Esophagus muscularis mucosa (tissue), 3 donors: Measurements from ENCODE around the gene ST6GALNAC3.

Experiments used
- CTCF ChIP-seq, 3 experiments: fragments of 200-600 bp in 2 of 3; fragments of 450-650 bp in 1 of 3; sonication (generic) in 2 of 3; IDR thresholded peaks; one replicate each; pipeline ENCODE4 v1.5.1; 2017 to 2019; ENCODE audit warnings: antibody characterized with exemption in 3 of 3, mild to moderate bottlenecking in 2 of 3, moderate library complexity in 1 of 3
- POLR2AphosphoS5 ChIP-seq, 2 donors: sonication (generic); formaldehyde crosslinking; IDR thresholded peaks; one replicate each; pipeline ENCODE4 v1.6.1; 2017; ENCODE audit warnings: antibody characterized with exemption in 2 of 2

GRCh38 chr1:76066394-76066793 lies 8.2 kb upstream of the ST6GALNAC3 start:
- no peak for TF ChIP-seq POLR2AphosphoS5 (IDR thresholded peaks at IDR 0.05)
- no peak for TF ChIP-seq CTCF (IDR thresholded peaks at IDR 0.05)
